Liver (tissue), 9 donors: ENCODE measurements around the gene ANKS1A. TPM values are rescaled to one million over a fixed set of nuclear protein-coding genes. Genes with fewer than 3 reads are reported as not detected.

Experiments
- DNase-seq: peaks from one replicate; pipeline ENCODE4 v3.0.0-alpha.2; 2017; ENCODE audit warnings: low spot score
- H3K27ac ChIP-seq, 2 donors: one replicate each; pipeline ENCODE4 v1.7.0; 2013; ENCODE audit warnings: inconsistent platforms in 2 of 2, low read length in 2 of 2, control low read depth in 1 of 2, low read depth in 1 of 2, mild to moderate bottlenecking in 1 of 2
- H3K27me3 ChIP-seq, 4 donors: one replicate each; pipeline versions ENCODE4 v1.6.1 to v1.7.0; 2013; ENCODE audit warnings: low read length in 3 of 4, inconsistent platforms in 1 of 4, mild to moderate bottlenecking in 1 of 4, moderate library complexity in 1 of 4; ENCODE audit not compliant: control insufficient read depth in 4 of 4, insufficient read depth in 4 of 4
- H3K36me3 ChIP-seq, 4 donors: one replicate each; pipeline versions ENCODE4 v1.6.1 to v1.7.0; 2013; ENCODE audit warnings: low read length in 3 of 4, mild to moderate bottlenecking in 3 of 4, low read depth in 1 of 4, moderate library complexity in 1 of 4; ENCODE audit not compliant: control insufficient read depth in 4 of 4, insufficient read depth in 3 of 4
- H3K4me1 ChIP-seq, 4 donors: one replicate each; pipeline versions ENCODE4 v1.6.1 to v1.7.0; 2013; ENCODE audit warnings: low read length in 3 of 4, mild to moderate bottlenecking in 3 of 4, moderate library complexity in 1 of 4; ENCODE audit not compliant: control insufficient read depth in 4 of 4, insufficient read depth in 4 of 4
- H3K4me3 ChIP-seq, 3 donors: one replicate each; pipeline versions ENCODE4 v1.6.1 to v1.7.0; 2013; ENCODE audit warnings: low read length in 3 of 3, control low read depth in 1 of 3, low read depth in 1 of 3, mild to moderate bottlenecking in 1 of 3
- H3K9ac ChIP-seq, 2 donors: one replicate each; pipeline ENCODE4 v1.7.0; 2013; ENCODE audit warnings: low read length in 2 of 2, mild to moderate bottlenecking in 2 of 2, moderate library complexity in 2 of 2, control low read depth in 1 of 2, low read depth in 1 of 2
- H3K9me3 ChIP-seq, 4 donors: one replicate each; pipeline versions ENCODE4 v1.6.1 to v1.7.0; 2013; ENCODE audit warnings: low read length in 3 of 4; ENCODE audit not compliant: control insufficient read depth in 4 of 4
- CTCF ChIP-seq: fragments of 150-350 bp; IDR thresholded peaks from 2 replicates; pipeline ENCODE4 v1.5.1; 2017; ENCODE audit warnings: improper control_type of control experiment, low read depth, low read length; ENCODE audit not compliant: missing input control
- GABPA ChIP-seq, 2 donors: IDR thresholded peaks in 1 of 2; conservative IDR thresholded peaks in 1 of 2; 2 replicates each; pipeline ENCODE4 v1.6.1; 2016; ENCODE audit warnings: antibody characterized with exemption in 2 of 2, mild to moderate bottlenecking in 1 of 2, moderate library complexity in 1 of 2
- HNF4G ChIP-seq: IDR thresholded peaks from 2 replicates; pipeline ENCODE4 v1.6.1; 2016; ENCODE audit warnings: antibody characterized with exemption
- JUND ChIP-seq, 2 donors: IDR thresholded peaks; 2 replicates each; pipeline ENCODE4 v1.6.1; 2016; ENCODE audit warnings: antibody characterized with exemption in 2 of 2
- MAX ChIP-seq: IDR thresholded peaks from 2 replicates; pipeline ENCODE4 v1.6.1; 2016; ENCODE audit warnings: antibody characterized with exemption
- REST ChIP-seq: IDR thresholded peaks from 2 replicates; pipeline ENCODE4 v1.6.1; 2016; ENCODE audit warnings: antibody characterized with exemption, mild to moderate bottlenecking
- YY1 ChIP-seq: IDR thresholded peaks from 2 replicates; pipeline ENCODE4 v1.6.1; 2016; ENCODE audit warnings: antibody characterized with exemption, mild to moderate bottlenecking
- WGBS: extraction: QIAGEN DNeasy Blood & Tissue Kit; methylation state at CpG from one replicate; pipeline ENCODE4 v1.1.7; 2013; 5-methylcytosine and 5-hydroxymethylcytosine counted together
- polyA plus RNA-seq, 2 donors: library from polyadenylated mRNA; stranded (reverse) in 1 of 2; unstranded in 1 of 2; fragments of 200-250 nt in 1 of 2; fragments of >200 nt in 1 of 2; fragmentation: Nextera tagmentation in 1 of 2; extraction: Ambion mirVana in 1 of 2; gene quantifications; one replicate each; pipeline versions ENCODE4 v1.2.1 to v1.2.3, GENCODE V29; 2013 to 2015
- total RNA-seq, 2 donors: library from RNA; depleted of rRNA; stranded (reverse); fragments of >200 nt; gene quantifications; one replicate each; pipeline ENCODE4 v1.2.3, GENCODE V29; 2014
- TF ChIP-seq, protein P1 (sequence below): IDR thresholded peaks from 2 replicates; pipeline ENCODE4 v1.6.1; 2016; ENCODE audit warnings: antibody characterized with exemption
- donor health status: healthy.
- donor health status: healthy.
- donor health status: healthy.
- donor health status: healthy.
- donor health status: healthy.

ANKS1A gene
- total and polyA plus RNA-seq, 4 donors = 4.3 to 18.7 (median 6.7) TPM

DNA sequence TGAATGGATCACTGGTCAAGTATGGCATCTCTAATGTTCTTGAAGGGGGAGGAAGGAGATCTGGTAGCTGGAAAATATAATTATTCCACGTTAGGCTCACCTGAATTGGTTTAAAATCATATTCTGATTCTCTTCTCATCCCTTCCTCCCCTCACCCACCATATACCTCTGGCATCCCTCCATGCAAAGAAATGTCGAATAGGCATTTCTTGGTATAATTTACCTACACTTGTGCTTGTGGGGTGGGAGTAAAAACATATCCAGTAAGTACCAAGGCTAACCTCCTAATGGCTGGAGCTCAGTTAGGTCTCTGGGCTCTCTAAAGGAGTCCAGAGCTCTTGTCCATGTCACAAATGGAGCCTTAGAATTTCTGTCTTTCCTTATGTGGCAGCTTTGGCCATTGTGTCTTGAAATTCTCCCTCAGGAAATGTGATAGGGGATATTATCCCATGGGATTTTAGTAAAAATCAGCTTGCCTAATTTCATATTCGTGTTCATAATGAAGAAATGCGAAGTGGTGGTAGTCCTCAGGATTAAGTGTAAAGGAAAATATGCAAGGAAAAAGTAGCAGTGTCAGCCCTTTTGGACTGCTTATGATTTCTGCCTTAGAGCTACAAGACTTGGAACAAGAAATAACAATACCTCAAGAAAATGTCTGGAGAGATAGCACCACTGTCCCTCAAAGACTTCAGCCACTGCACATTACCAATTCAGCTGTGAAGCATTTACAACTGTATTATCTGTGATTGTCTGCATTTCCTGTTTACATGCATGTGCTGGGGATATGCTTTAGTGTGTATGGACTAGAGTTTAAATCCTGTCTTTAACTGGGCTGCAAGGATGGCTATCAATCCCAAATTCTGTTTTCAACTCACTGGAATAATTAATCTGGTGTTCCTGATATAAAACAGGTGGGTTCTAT, 13.5 kb upstream of the ANKS1A start:
- TF ChIP-seq HNF4G = no peak
- TF ChIP-seq GABPA (IDR thresholded peaks at IDR 0.05 in 1 of 2, conservative IDR thresholded peaks at IDR 0.05 in 1 of 2) = no peak
- TF ChIP-seq YY1 = no peak
- TF ChIP-seq, protein P1, sequence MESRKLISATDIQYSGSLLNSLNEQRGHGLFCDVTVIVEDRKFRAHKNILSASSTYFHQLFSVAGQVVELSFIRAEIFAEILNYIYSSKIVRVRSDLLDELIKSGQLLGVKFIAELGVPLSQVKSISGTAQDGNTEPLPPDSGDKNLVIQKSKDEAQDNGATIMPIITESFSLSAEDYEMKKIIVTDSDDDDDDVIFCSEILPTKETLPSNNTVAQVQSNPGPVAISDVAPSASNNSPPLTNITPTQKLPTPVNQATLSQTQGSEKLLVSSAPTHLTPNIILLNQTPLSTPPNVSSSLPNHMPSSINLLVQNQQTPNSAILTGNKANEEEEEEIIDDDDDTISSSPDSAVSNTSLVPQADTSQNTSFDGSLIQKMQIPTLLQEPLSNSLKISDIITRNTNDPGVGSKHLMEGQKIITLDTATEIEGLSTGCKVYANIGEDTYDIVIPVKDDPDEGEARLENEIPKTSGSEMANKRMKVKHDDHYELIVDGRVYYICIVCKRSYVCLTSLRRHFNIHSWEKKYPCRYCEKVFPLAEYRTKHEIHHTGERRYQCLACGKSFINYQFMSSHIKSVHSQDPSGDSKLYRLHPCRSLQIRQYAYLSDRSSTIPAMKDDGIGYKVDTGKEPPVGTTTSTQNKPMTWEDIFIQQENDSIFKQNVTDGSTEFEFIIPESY = no peak
- TF ChIP-seq REST = no peak
- no peak for DNase-seq
- Histone ChIP-seq H3K36me3 (peaks cover 13 to 62% (median 49%) of the 10 kb centered on the region in 4 donors), H3K27me3 (no peaks in the 10 kb centered on the region), H3K9ac (no peak overlapping the region), H3K9me3 (no peaks in the 10 kb centered on the region), H3K4me3 (no peak overlapping the region), H3K27ac (no peak overlapping the region), H3K4me1 (no peaks in the 10 kb centered on the region)
- WGBS = 84% methylated on average over 4 of the region's 4 CpGs

GRCh38 chr6:34876472-34876871, 12.6 kb upstream of the ANKS1A start:
- WGBS = 93% methylated on average over 3 of the region's 3 CpGs
- H3K9me3 ChIP-seq = no peaks in the 10 kb centered on the region

More at GRCh38 chr6:34876472-34876871, 12.6 kb upstream of the ANKS1A start:
- DNase-seq = no peak
- Histone ChIP-seq H3K27me3 (no peaks in the 10 kb centered on the region), H3K9ac (no peak overlapping the region), H3K27ac (no peak overlapping the region), H3K4me1 (no peaks in the 10 kb centered on the region), H3K36me3 (peaks cover 13 to 56% (median 43%) of the 10 kb centered on the region in 4 donors), H3K4me3 (no peak overlapping the region)
- TF ChIP-seq, protein P1 = no peak
- TF ChIP-seq HNF4G (no peak), MAX (no peak), GABPA (IDR thresholded peaks at IDR 0.05 in 1 of 2, conservative IDR thresholded peaks at IDR 0.05 in 1 of 2) (no peak), CTCF (no peak), JUND (IDR thresholded peaks at IDR 0.05) (no peak)
